Right ventricle myocardium inferior (tissue), 1 donor: ENCODE results near the gene ABCA10. TPM values are rescaled to one million over a fixed set of nuclear protein-coding genes. Genes with fewer than 3 reads are reported as not detected.
"Not testable (repeated sequence)": the region's sequence is repeated elsewhere in the genome, so short reads cannot be mapped to it uniquely, and the experiment has no call there.

Experiments used
- ATAC-seq: fragments of 200-7000 bp; cut with Tn5 transposase; one replicate; pipeline ENCODE4 v1.9.1; 2020; ENCODE audit warnings: mild to moderate bottlenecking, moderate library complexity
- DNase-seq: peaks from one replicate; pipeline ENCODE4 v3.0.0; 2021; ENCODE audit errors: missing footprints
- intact Hi-C: fragments of 100-400 bp; cut with DNase I; formaldehyde crosslinking; loops from one replicate; pipeline ENCODE4 v1.11.0; 2022
- total RNA-seq: library from RNA; stranded (reverse); fragmentation: NEBNext Ultra II Directional; extraction: Animal tissue kit (Norgen Biotek cat#: 25700); gene quantifications from one replicate; pipeline ENCODE4 v1.2.1, GENCODE V29; 2021
- donor health status: DM: no; HTN: yes; CAD: no; lungs with severe emphysema.

ABCA10 gene
- total RNA-seq, 1 donor from 2014 or later: 7.1 TPM

DNA sequence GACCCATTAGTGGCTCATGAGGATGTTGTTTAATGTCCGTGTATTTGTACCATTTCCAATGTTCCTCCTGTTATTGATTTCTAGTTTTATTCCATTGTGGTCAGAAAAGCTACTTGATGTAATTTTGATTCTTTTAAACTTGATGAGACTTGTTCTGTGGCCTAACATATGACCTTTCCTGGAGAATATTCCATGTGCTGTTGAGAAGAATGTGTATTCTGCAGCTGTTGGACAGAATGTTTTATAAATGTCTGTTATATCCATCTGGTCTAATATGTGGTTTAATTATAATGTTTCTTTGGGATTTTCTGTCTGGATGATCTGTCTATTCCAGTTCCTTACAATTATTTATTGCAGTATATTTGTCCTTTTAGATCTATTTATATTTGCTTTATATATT lies 2.9 kb upstream of the ABCA10 start:
- ATAC-seq (no peak), DNase-seq (no peak)
- intact Hi-C loops: loop anchor here (10.0 kb wide), 1 partner anchor 277 kb away; the partner anchor contains the start of gene ABCA8

DNA sequence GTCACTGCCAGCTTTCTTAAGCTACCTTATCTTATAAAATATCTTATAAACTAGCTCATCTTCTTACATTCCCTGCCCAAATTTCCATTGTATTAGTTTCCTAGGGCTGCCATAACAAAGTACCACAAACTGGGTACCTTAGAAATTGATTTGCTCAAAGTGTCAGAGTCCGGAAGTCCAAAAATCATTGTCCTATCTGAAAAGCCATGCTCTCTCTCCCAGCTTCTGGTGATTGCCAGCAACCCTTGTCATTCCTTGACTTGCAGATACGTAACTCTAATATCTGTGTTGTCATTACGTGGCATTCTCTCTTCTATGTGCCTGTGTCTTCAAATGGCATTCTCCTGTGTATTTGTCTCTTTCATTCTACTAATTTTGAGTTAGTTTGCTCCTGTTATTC lies 2.3 kb upstream of the ABCA10 start:
- intact Hi-C loops: loop anchor here (10.0 kb wide), 1 partner anchor 276 kb away; the partner anchor contains the start of gene ABCA8
- ATAC-seq: no peak
- no peak for DNase-seq

DNA sequence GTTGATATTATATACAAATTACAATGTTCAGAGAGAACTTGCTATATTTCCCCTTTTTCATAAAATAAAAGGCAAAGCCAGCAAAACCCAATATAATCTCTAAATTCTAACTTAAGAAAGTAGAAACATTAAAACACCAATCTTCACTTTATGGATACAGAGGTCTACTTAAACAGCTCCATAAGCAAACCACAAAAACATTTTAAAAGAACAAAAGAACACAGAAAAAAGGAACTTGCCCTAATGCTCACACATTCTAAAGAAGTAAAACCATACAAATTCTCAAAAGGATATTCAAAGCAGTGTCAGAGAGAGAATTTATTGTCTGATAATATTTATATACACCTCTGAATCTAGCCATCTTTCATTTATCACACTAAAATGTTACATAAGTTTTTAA lies 606 bp downstream of the ABCA10 start:
- ATAC-seq (no peak), DNase-seq (no peak)
- intact Hi-C loops: no loop called here

GRCh38 chr17:69227541-69227940 lies 1.1 kb downstream of the ABCA10 start:
- DNase-seq: no peak
- intact Hi-C loops: no loop called here
- no peak for ATAC-seq

GRCh38 chr17:69223809-69224208 lies 4.8 kb downstream of the ABCA10 start:
- no peak for ATAC-seq
- DNase-seq: no peak

GRCh38 chr17:69222707-69223258 lies 5.8 kb downstream of the ABCA10 start:
- ATAC-seq (no peak), DNase-seq (no peak)
- intact Hi-C loops: no loop called here

More at GRCh38 chr17:69223809-69224208, 4.8 kb downstream of the ABCA10 start:
- intact Hi-C loops: no loop called here

GRCh38 chr17:69220098-69220497 lies 8.5 kb downstream of the ABCA10 start:
- intact Hi-C loops: no loop called here
- ATAC-seq (no peak), DNase-seq (no peak)

GRCh38 chr17:69218986-69219385 lies 9.6 kb downstream of the ABCA10 start:
- intact Hi-C loops: no loop called here
- ATAC-seq (no peak), DNase-seq (no peak)

- ATAC-seq: no peak
- intact Hi-C loops: no loop called here
- DNase-seq: no peak
Observed at GRCh38 chr17:69213059-69213813, 15.4 kb downstream of the ABCA10 start.

GRCh38 chr17:69208640-69209039 lies 20.0 kb downstream of the ABCA10 start:
- no peak for ATAC-seq
- intact Hi-C loops: no loop called here
- no peak for DNase-seq

DNA sequence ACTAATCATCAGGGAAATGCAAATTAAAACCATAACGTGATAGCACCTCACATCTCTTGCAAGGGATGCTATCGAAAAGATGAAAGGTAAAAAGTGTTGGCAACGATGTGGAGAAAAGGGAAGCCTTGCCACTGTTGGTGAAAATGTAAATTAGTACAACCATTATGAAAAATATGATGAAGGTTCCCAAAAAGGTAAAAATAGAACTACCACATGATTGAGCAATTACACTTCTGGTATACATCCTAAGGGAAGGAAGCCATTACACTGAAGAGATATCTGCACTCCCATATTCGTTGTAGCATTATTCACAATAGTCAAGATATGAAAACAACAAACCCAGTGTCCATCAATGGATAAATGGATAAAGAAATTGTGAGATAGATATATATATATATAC lies 21.5 kb downstream of the ABCA10 start:
- DNase-seq (no peak), ATAC-seq (no peak)
- intact Hi-C loops: no loop called here

DNA sequence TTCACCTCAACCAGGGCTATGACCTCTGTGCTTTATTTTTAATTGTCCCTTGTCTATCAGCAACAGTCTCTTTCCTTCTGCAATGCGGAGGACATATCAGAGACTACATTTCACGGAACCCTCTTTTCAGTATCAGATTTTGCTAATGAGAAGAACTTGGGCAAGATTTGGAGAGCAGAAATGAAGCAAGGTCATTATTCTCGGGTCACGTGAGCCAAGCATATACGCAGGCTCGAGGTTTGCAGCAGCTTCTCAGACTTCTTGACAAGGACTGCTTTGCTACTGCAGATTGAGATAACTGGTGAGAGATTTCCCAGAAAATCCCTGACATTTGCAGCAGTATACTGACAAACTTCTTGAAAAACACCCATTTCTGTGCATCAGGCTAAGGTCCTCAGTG lies 30.4 kb downstream of the ABCA10 start:
- ATAC-seq (no peak), DNase-seq (no peak)
- intact Hi-C loops: no loop called here

DNA sequence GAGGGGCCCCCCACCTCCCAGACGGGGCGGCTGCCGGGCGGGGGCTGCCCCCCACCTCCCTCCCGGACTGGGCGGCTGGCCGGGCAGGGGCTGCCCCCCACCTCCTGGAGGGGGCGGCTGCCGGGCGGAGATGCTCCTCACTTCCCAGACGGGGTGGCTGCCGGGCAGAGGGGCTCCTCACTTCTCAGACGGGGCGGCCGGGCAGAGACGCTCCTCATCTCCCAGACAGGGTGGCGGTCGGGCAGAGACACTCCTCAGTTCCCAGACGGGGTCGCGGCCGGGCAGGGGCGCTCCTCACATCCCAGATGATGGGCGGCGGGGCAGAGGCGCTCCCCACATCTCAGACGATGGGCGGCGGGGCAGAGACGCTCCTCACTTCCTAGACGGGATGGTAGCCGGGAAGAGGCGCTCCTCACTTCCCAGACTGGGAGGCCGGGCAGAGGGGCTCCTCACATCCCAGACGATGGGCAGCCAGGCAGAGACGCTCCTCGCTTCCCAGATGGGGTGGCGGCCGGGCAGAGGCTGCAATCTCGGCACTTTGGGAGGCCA lies 32.4 kb downstream of the ABCA10 start:
- ATAC-seq, DNase-seq, intact Hi-C loops: not testable (repeated sequence)

GRCh38 chr17:69192754-69193153 lies 35.9 kb downstream of the ABCA10 start:
- intact Hi-C loops: no loop called here
- no peak for ATAC-seq
- no peak for DNase-seq

DNA sequence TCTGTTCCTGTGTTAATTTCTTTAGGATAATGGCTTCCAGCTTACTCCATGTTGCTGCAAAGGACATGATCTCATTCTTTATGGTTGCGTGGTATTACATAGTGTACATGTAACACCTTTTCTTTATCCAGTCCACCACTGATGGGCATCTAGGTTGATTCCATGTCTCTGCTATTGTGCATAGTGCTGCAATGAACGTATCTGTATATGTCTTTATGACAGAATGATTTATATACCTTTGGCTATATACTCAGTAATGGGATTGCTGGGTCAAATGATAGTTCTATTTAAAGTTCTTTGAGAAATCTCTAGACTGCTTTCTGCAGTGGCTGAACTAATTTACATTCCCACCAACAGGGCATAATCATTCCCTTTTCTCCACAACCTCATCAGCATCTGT lies 39.8 kb downstream of the ABCA10 start:
- intact Hi-C loops: no loop called here
- ATAC-seq (no peak), DNase-seq (no peak)

DNA sequence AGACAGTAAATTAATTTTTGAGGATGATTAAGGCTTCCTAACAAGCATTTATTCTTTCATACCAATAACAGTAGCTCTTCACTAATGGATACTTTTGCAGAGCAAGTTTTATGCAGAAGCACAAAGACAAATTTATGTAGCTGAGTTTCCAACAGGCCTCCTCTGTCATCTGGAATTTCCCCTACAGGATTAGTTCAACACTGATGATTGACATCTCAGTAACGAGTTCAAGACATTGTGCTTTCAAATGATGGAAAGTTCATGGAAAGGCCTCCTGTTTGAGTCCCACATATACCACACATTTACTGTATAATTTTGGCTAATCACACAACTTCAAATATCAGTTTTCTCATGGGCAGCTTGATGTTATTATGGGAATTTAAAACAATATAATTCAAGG lies 40.6 kb downstream of the ABCA10 start:
- ATAC-seq (no peak), DNase-seq (no peak)
- intact Hi-C loops: no loop called here

DNA sequence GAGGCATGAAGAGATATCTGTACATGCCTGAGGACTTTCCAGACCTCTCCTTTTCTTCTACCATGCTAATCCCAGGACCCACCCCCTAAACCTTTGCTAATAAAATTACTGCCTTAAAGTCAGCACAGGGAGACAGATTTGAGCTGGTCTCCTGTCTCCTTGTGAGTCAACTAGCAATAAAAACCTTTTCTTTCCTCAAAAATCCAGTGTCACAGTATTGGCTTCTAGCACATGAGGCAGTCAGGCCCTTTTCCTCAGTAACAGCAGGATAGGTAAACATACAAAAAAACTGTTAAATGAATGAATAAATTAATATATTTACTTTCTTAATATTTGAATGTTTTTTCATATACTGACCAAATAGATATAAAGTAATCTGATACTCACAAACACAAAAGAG lies 41.3 kb downstream of the ABCA10 start:
- DNase-seq (no peak), ATAC-seq (no peak)
- intact Hi-C loops: no loop called here

DNA sequence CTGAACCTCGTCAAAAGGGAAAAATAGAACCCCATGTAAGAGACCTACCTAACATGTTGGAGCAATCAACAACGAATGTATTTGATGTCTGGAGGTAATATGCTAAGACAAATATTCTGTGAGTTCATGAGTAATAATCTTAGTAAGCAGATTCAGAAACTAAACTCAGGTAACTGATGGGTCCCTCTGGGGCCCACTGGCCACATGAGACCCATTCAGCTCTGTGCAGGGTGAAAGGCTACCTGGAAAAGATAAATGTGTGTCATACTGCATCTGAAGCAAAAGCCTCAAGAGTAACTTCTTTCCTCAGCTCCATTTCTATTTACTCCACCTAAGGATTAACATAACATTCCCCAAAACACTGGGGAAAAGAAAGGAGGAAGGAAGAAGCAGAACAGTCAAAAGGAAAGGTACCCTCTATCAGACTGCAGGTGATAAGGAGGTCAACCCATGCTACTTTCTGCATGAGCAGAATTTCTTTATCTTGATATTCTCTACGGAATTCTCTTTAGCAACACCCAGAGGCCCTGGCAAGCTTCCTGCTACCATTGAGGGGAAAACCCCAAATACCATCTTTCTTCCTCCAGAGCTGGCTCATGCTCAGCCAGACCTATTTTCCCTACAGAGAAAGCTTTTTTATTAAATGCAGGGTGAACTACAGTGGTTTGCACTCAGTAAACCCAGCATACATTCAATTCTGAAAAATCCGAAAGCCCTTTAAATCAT lies 49.2 kb downstream of the ABCA10 start:
- intact Hi-C loops: no loop called here
- ATAC-seq (no peak), DNase-seq (no peak)

DNA sequence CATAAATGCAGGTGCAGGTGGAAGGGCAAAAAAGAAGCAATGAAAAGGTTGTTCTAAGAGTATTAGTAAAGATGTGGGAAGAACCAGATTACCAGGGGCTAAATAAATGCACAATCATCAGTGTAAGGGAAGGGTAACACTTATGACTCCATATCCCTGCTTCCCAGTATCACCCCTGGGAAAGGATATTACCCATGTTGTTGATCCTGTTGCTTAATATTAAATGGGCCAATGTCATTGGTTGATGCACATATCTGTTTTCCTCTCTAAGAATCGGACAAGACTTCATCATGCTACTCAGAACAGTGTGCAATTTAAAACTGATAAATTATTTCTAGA lies 52.2 kb downstream of the ABCA10 start:
- intact Hi-C loops: no loop called here
- DNase-seq: no peak
- ATAC-seq: no peak
